ENCODE results near the gene PRRC1.

GRCh38 chr5:127514816-127515215 is 2.6 kb upstream of the PRRC1 start:
- TF ChIP-seq EZH2 (IDR thresholded peaks at IDR 0.05) (no peak), CTCF (IDR thresholded peaks at IDR 0.05 in 2 of 3, conservative IDR thresholded peaks at IDR 0.05 in 1 of 3; ENCODE audit: borderline replicate concordance in 1 of 3, insufficient read depth in 1 of 3, low read depth in 2 of 3, low read length in 2 of 3) (no peak)

All from HCT116 (cell line).